Kidney (tissue), 14 donors: ENCODE results near the gene PTPRJ. TPM values are rescaled to one million over a fixed set of nuclear protein-coding genes. Genes with fewer than 3 reads are reported as not detected.

ENCODE experiments used
- DNase-seq, 5 donors: peaks; one replicate each; pipeline ENCODE4 v3.0.0-alpha.2; 2013 to 2020
- FAIRE-seq: peaks from 2 replicates; lab custom pipeline; 2012; peaks lifted over from hg19 to GRCh38; lab: Jason Lieb, UNC
- H3K27ac ChIP-seq, 2 donors: one replicate each; pipeline ENCODE4 v1.7.0; 2013; ENCODE audit warnings: low read depth in 2 of 2, low read length in 2 of 2, inconsistent platforms in 1 of 2
- H3K27me3 ChIP-seq: one replicate; pipeline ENCODE4 v1.7.1; 2013; ENCODE audit warnings: low read length, inconsistent platforms; ENCODE audit not compliant: control insufficient read depth, insufficient read depth
- H3K36me3 ChIP-seq, 3 donors: one replicate each; pipeline versions ENCODE4 v1.7.0 to v1.7.1; 2013; ENCODE audit warnings: low read length in 3 of 3, control low read depth in 1 of 3, inconsistent platforms in 1 of 3; ENCODE audit not compliant: insufficient read depth in 3 of 3, control insufficient read depth in 2 of 3
- H3K4me1 ChIP-seq, 3 donors: one replicate each; pipeline versions ENCODE4 v1.7.0 to v1.7.1; 2013; ENCODE audit warnings: low read length in 3 of 3, inconsistent platforms in 1 of 3, low read depth in 1 of 3; ENCODE audit not compliant: control insufficient read depth in 2 of 3, insufficient read depth in 2 of 3
- H3K4me3 ChIP-seq, 3 donors: one replicate each; pipeline versions ENCODE4 v1.7.0 to v1.8.1; 2013; ENCODE audit warnings: low read length in 3 of 3, control low read depth in 1 of 3, inconsistent platforms in 1 of 3
- H3K9ac ChIP-seq, 3 donors: one replicate each; pipeline versions ENCODE4 v1.7.0 to v1.7.1; 2013; ENCODE audit warnings: low read length in 3 of 3, control low read depth in 1 of 3, inconsistent platforms in 1 of 3
- H3K9me3 ChIP-seq, 3 donors: one replicate each; pipeline versions ENCODE4 v1.7.0 to v1.7.1; 2013; ENCODE audit warnings: low read length in 3 of 3, control low read depth in 1 of 3, inconsistent platforms in 1 of 3; ENCODE audit not compliant: control insufficient read depth in 2 of 3, insufficient read depth in 1 of 3
- CTCF ChIP-seq: IDR thresholded peaks from 3 replicates; pipeline ENCODE4 v1.5.1; 2012; ENCODE audit warnings: mild to moderate bottlenecking, moderate library complexity, borderline replicate concordance; ENCODE audit not compliant: insufficient read depth; ENCODE audit errors: extremely low read depth
- intact Hi-C: fragments of 100-400 bp; cut with DNase I; formaldehyde crosslinking; loops from one replicate; pipeline ENCODE4 v1.11.1; 2022
- polyA plus RNA-seq: library from polyadenylated mRNA; stranded (reverse); fragments of 350-450 nt; fragmentation: Illumina TruSeq; extraction: RNeasy Lipid Tissue Mini Kit (QIAGEN cat#74804); gene quantifications from one replicate; pipeline ENCODE4 v1.2.3, GENCODE V29; 2014; ENCODE audit warnings: low read depth, low replicate concordance; ENCODE audit not compliant: insufficient read depth
- total RNA-seq: library from RNA; stranded (reverse); fragmentation: NEBNext Ultra II Directional; extraction: Animal tissue kit (Norgen Biotek cat#: 25700); gene quantifications from one replicate; pipeline ENCODE4 v1.2.1, GENCODE V29; 2021
- donor health status: control.
- donor health status: control.
- donor health status: control.
- donor health status: control.
- donor health status: control.
- donor health status: DM: yes; HTN: yes; CAD: no.
- donor health status: Normal renal cell carcinoma (clear cell type).

PTPRJ gene
- total and polyA plus RNA-seq, 2 donors from 2014 or later, result 9.2 to 80.5 TPM

GRCh38 chr11:48028914-48029680 lies 48.7 kb downstream of the PTPRJ start:
- FAIRE-seq (no peak), DNase-seq (peak in 1 of 5 donors; percentile 69)
- intact Hi-C loops, result no loop called here
- Histone ChIP-seq H3K9ac (no peak overlapping the region), H3K27me3 (no peaks in the 10 kb centered on the region), H3K4me3 (no peak overlapping the region), H3K9me3 (no peaks in the 10 kb centered on the region), H3K36me3 (no peaks in the 10 kb centered on the region), H3K27ac (peak overlapping the region in 1 of 2 donors; percentile 57), H3K4me1 (peaks cover 9 to 31% (median 29%) of the 10 kb centered on the region in 3 donors)
- TF ChIP-seq CTCF, result no peak

DNA sequence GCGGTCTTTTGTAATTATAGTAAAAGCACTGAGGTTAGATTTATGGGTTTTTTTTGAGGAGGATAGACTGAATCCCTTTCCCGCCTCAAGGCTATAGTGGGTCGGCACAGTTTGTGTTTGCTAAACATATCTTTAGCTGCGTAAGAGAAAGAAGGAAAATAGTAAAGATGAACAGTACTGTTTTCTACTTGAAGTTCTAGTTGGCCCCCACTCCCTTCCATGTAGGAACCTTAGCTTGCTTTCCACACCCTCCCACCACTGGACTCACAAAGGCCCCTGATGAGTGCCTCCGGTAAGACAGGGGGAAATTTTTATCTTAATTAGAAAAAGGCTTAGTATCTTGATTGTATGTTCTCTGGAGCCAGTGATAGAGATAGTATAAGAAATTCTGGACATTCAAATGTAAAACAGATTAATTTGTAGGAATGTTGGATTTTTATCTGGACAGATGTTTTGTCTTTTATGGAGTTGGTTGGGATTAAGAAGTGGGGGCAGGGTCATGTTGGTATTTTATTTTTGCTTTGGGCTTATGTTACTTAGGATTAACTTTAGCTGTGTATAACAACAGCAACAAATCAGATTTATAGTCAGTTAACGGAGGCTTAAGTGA lies 49.4 kb downstream of the PTPRJ start:
- Histone ChIP-seq H3K9me3 (no peaks in the 10 kb centered on the region), H3K27me3 (no peaks in the 10 kb centered on the region), H3K4me1 (peaks cover 9 to 33% (median 29%) of the 10 kb centered on the region in 3 donors), H3K27ac (no peak overlapping the region), H3K9ac (no peak overlapping the region), H3K4me3 (no peak overlapping the region), H3K36me3 (no peaks in the 10 kb centered on the region)
- DNase-seq (peak in 1 of 5 donors; percentile 54), FAIRE-seq (no peak)
- intact Hi-C loops, result no loop called here
- TF ChIP-seq CTCF, result no peak

GRCh38 chr11:48031602-48032001 lies 51.2 kb downstream of the PTPRJ start:
- H3K4me1 ChIP-seq, result peaks cover 9 to 37% (median 34%) of the 10 kb centered on the region in 3 donors
- H3K36me3 ChIP-seq, result peaks cover 0 to 3% (median 0%) of the 10 kb centered on the region in 3 donors
- no peak overlapping the region for H3K4me3 ChIP-seq
- no peak for FAIRE-seq
- intact Hi-C loops, result no loop called here
- H3K9ac ChIP-seq, result no peak overlapping the region
- no peaks in the 10 kb centered on the region for H3K9me3 ChIP-seq
- no peak overlapping the region for H3K27ac ChIP-seq
- no peak for TF ChIP-seq CTCF
- no peak for DNase-seq
- H3K27me3 ChIP-seq, result no peaks in the 10 kb centered on the region
